DOHH2 (cell line): Measurements from ENCODE around the gene F2R.

Source experiments
- CTCF ChIP-seq: fragments of 200-600 bp; sonication (generic); IDR thresholded peaks from one replicate; pipeline ENCODE4 v1.5.1; 2014; ENCODE audit warnings: antibody characterized with exemption, mild to moderate bottlenecking, low read depth, low read length; ENCODE audit not compliant: poor library complexity, severe bottlenecking
- EZH2phosphoT487 ChIP-seq: fragments of 200-600 bp; sonication (generic); IDR thresholded peaks from 2 replicates; pipeline ENCODE4 v1.6.1; 2017; ENCODE audit warnings: borderline replicate concordance, mild to moderate bottlenecking, antibody characterized with exemption, low read length, moderate library complexity, mixed read lengths

- TF ChIP-seq CTCF (no peak), EZH2phosphoT487 (no peak)
Measured at GRCh38 chr5:76715486-76715735, 515 bp upstream of the F2R start.
